HG03139 (cell line): ENCODE measurements around the gene BMPR2.
A peak's percentile ranks its signal among the peaks of the same experiment; 100 is the strongest.
"Not testable (repeated sequence)": the region's sequence is repeated elsewhere in the genome, so short reads cannot be mapped to it uniquely, and the experiment has no call there.

ENCODE experiments used
- ATAC-seq: cut with Tn5 transposase; IDR thresholded peaks from one replicate; pipeline ENCODE4 v1.9.1; 2021; ENCODE audit not compliant: unreplicated experiment

BMPR2 gene

GRCh38 chr2:202375609-202376408 is at the start of gene BMPR2:
Gene BMPR2 (plus strand): TSS chr2:202376327. CDS start chr2:202377475, 1,148 bp downstream.
- ATAC-seq: peak; percentile 57

- no peak for ATAC-seq
These were observed 48.3 kb upstream of the BMPR2 start for GRCh38 chr2:202327858-202328257.

GRCh38 chr2:202335791-202336467 is 40.2 kb upstream of the BMPR2 start:
- no peak for ATAC-seq

- ATAC-seq: no peak
These were observed 39.0 kb upstream of the BMPR2 start for GRCh38 chr2:202337151-202337550.

GRCh38 chr2:202337706-202338346 is 38.3 kb upstream of the BMPR2 start:
- no peak for ATAC-seq

- no peak for ATAC-seq
These were observed 36.9 kb upstream of the BMPR2 start for GRCh38 chr2:202339071-202339870.

GRCh38 chr2:202344178-202344577 is 31.9 kb upstream of the BMPR2 start:
- no peak for ATAC-seq

- no peak for ATAC-seq
These were observed 29.9 kb upstream of the BMPR2 start for GRCh38 chr2:202346180-202346579.

- ATAC-seq: no peak
These were observed 22.7 kb upstream of the BMPR2 start for GRCh38 chr2:202353430-202353829.

- no peak for ATAC-seq
These were observed 20.1 kb upstream of the BMPR2 start for GRCh38 chr2:202355993-202356505.

GRCh38 chr2:202358924-202359323 is 17.2 kb upstream of the BMPR2 start:
- ATAC-seq: not testable (repeated sequence)

- ATAC-seq: no peak
These were observed 15.5 kb upstream of the BMPR2 start for GRCh38 chr2:202360646-202361045.

- ATAC-seq: no peak
These were observed 15.0 kb upstream of the BMPR2 start for GRCh38 chr2:202361108-202361507.

GRCh38 chr2:202373490-202373889 is 2.6 kb upstream of the BMPR2 start:
- ATAC-seq: no peak

- ATAC-seq: not testable (repeated sequence)
These were observed 1.7 kb upstream of the BMPR2 start for GRCh38 chr2:202374383-202374782.

- no peak for ATAC-seq
These were observed 1.0 kb upstream of the BMPR2 start for GRCh38 chr2:202375033-202375608.

GRCh38 chr2:202376460-202377206 is 506 bp downstream of the BMPR2 start:
- ATAC-seq: peak; percentile 7

GRCh38 chr2:202377207-202377761 is 1.2 kb downstream of the BMPR2 start:
- no peak for ATAC-seq

GRCh38 chr2:202378001-202378400 is 1.9 kb downstream of the BMPR2 start:
- ATAC-seq: no peak
